Ishikawa (cell line): ENCODE results near the gene TMEM44.

Source experiments
- CEBPB ChIP-seq: IDR thresholded peaks from 2 replicates; pipeline ENCODE4 v1.6.1; 2012
- CREB1 ChIP-seq: IDR thresholded peaks from 2 replicates; pipeline ENCODE4 v1.6.1; 2012; ENCODE audit warnings: low read depth
- EGR1 ChIP-seq: IDR thresholded peaks from 2 replicates; pipeline ENCODE4 v1.6.1; 2012
- EP300 ChIP-seq: IDR thresholded peaks from 2 replicates; pipeline ENCODE4 v1.6.1; 2012; ENCODE audit warnings: borderline replicate concordance
- FOXM1 ChIP-seq: IDR thresholded peaks from 2 replicates; pipeline ENCODE4 v1.6.1; 2012; ENCODE audit warnings: low read depth, borderline replicate concordance
- MAX ChIP-seq: IDR thresholded peaks from 2 replicates; pipeline ENCODE4 v1.6.1; 2012
- NFIC ChIP-seq: IDR thresholded peaks from 2 replicates; pipeline ENCODE4 v1.6.1; 2012
- RAD21 ChIP-seq: IDR thresholded peaks from 2 replicates; pipeline ENCODE4 v1.6.1; 2012; ENCODE audit warnings: low read depth
- REST ChIP-seq: IDR thresholded peaks from 2 replicates; pipeline ENCODE4 v1.6.1; 2012; ENCODE audit warnings: low read depth, mild to moderate bottlenecking
- TAF1 ChIP-seq: IDR thresholded peaks from 2 replicates; pipeline ENCODE4 v1.6.1; 2012; ENCODE audit warnings: low read depth, mild to moderate bottlenecking
- TCF12 ChIP-seq: IDR thresholded peaks from 2 replicates; pipeline ENCODE4 v1.6.1; 2012; ENCODE audit warnings: low read depth
- TEAD4 ChIP-seq: IDR thresholded peaks from 2 replicates; pipeline ENCODE4 v1.6.1; 2012
- USF1 ChIP-seq: IDR thresholded peaks from 2 replicates; pipeline ENCODE4 v1.6.1; 2012
- YY1 ChIP-seq: IDR thresholded peaks from 2 replicates; pipeline ENCODE4 v1.6.1; 2012; ENCODE audit warnings: low read depth
- ZBTB7A ChIP-seq: IDR thresholded peaks from 2 replicates; pipeline ENCODE4 v1.6.1; 2012; ENCODE audit warnings: low read depth

TMEM44 gene

GRCh38 chr3:194572143-194572789, 61.0 kb downstream of the TMEM44 start:
- TF ChIP-seq RAD21 = no peak
- TF ChIP-seq CEBPB = no peak
- no peak for TF ChIP-seq FOXM1
- no peak for TF ChIP-seq TCF12
- no peak for TF ChIP-seq TEAD4
- no peak for TF ChIP-seq EP300
- TF ChIP-seq NFIC = no peak
- no peak for TF ChIP-seq TAF1
- no peak for TF ChIP-seq YY1
- TF ChIP-seq MAX = no peak
- TF ChIP-seq ZBTB7A = no peak
- no peak for TF ChIP-seq EGR1
- no peak for TF ChIP-seq USF1
- no peak for TF ChIP-seq CREB1
- no peak for TF ChIP-seq REST

GRCh38 chr3:194571491-194572142, 61.6 kb downstream of the TMEM44 start:
- TF ChIP-seq YY1 (no peak), REST (no peak)

DNA sequence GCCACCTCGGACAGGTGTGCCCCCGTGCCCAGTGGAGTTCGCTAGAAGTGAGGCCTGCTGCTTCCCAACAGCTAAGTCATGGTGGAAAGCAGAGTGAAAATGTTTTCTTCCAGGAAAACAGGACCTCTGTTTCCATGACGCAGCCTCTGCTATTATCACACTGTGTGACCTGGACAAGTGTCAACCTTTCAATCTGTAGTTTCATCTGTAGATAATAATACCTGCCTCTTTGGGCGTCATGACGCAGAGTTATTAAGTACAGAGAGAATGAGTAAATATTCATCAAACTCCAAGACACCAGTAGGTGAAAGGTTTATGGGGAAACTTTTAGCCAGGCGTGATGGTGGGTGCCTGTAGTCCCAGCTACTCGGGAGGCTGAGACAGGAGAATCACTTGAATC, 62.3 kb downstream of the TMEM44 start:
- TF ChIP-seq RAD21 = no peak
- no peak for TF ChIP-seq YY1
- TF ChIP-seq CREB1 = no peak
- no peak for TF ChIP-seq CEBPB
- no peak for TF ChIP-seq NFIC
- TF ChIP-seq TCF12 = no peak
- no peak for TF ChIP-seq EGR1
- no peak for TF ChIP-seq EP300

DNA sequence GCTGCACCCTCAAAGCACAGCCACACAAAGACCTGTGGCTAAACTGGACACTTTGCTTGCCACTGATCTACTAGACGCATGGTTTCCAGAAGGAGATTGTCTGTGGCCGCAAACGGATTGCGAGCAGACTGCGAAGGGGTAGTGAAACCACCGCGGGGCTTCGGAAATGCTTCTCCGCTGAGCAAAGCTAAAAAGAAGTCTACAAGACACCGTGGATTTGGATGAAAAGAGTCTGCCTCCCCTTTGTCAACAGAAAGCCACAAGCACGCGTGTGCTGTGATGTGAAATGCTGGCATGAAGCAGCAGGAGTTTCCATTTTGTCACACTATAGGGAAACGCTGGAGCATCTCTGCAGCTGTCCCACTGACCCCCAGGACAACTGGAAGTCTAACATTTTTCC, 63.0 kb downstream of the TMEM44 start:
- TF ChIP-seq CREB1 = no peak
- no peak for TF ChIP-seq EGR1
- TF ChIP-seq REST = no peak
- no peak for TF ChIP-seq EP300
- TF ChIP-seq ZBTB7A = no peak
- TF ChIP-seq USF1 = no peak
- no peak for TF ChIP-seq CEBPB
- no peak for TF ChIP-seq TEAD4

- TF ChIP-seq EP300 (no peak), USF1 (no peak), EGR1 (no peak), REST (no peak), RAD21 (no peak), TAF1 (no peak), CEBPB (no peak), CREB1 (no peak), YY1 (no peak), TCF12 (no peak), FOXM1 (no peak), TEAD4 (no peak), MAX (no peak), ZBTB7A (no peak), NFIC (no peak)
Observed at GRCh38 chr3:194569252-194569651, 64.0 kb downstream of the TMEM44 start.
